ENCODE results near the gene TNNI3.

The TNNI3 gene

GRCh38 chr19:55179606-55180484 lies 22.3 kb upstream of the TNNI3 start, which contains the start of gene SYT5:
Gene SYT5 (minus strand): TSS chr19:55180289. CDS start chr19:55179041, 1,248 bp downstream.
- CTCF ChIA-PET: interaction anchor here (1.7 kb wide), 1 partner anchor 20 kb away, joined by 5 read pairs; no protein-coding TSS in a partner anchor
- DNase-seq (ENCODE audit: low spot score): peak; percentile 75
- POLR2A ChIA-PET (ENCODE audit: low non-redundant PET): interaction anchor here (1.3 kb wide), 1 partner anchor 10 kb away, joined by 4 read pairs; no protein-coding TSS in a partner anchor
- TF ChIP-seq CTCF (conservative IDR thresholded peaks at IDR 0.05; ENCODE audit: low read depth): no peak
- no peak within 1 kb of the TSS; the same call in 1 of the 2 replicates for H3K27ac ChIP-seq

GRCh38 chr19:55178781-55179599 lies 21.5 kb upstream of the TNNI3 start:
- TF ChIP-seq CTCF (conservative IDR thresholded peaks at IDR 0.05; ENCODE audit: low read depth): no peak
- ChIA-PET CTCF (interaction anchor here (1.7 kb wide), 1 partner anchor 19 kb away, joined by 5 read pairs; no protein-coding TSS in a partner anchor), POLR2A (ENCODE audit: low non-redundant PET) (interaction anchor here (1.3 kb wide), 1 partner anchor 10 kb away, joined by 4 read pairs; no protein-coding TSS in a partner anchor)
- no peak overlapping the region; the same call in 1 of the 2 replicates for H3K27ac ChIP-seq
- DNase-seq (ENCODE audit: low spot score): peak; percentile 69

- POLR2A ChIA-PET (ENCODE audit: low non-redundant PET): interaction anchor here (0.5 kb wide), 1 partner anchor 267 kb away, joined by 3 read pairs; no protein-coding TSS in a partner anchor
- TF ChIP-seq CTCF (conservative IDR thresholded peaks at IDR 0.05; ENCODE audit: low read depth): no peak
- CTCF ChIA-PET: interaction anchor here (0.7 to 1.7 kb wide), 3 partner anchors 10 to 35 kb away, joined by 3 to 6 read pairs (median 5); partner anchors contain the start of gene DNAAF3
- DNase-seq (ENCODE audit: low spot score): no peak
- peak overlapping the region; percentile 98 for H3K27ac ChIP-seq
Measured at GRCh38 chr19:55176076-55176475, 18.5 kb upstream of the TNNI3 start.

- ChIA-PET POLR2A (ENCODE audit: low non-redundant PET) (interaction anchor here (0.5 kb wide), 1 partner anchor 266 kb away, joined by 3 read pairs; no protein-coding TSS in a partner anchor), CTCF (interaction anchor here (0.7 to 1.7 kb wide), 4 partner anchors 9 to 34 kb away, joined by 3 to 6 read pairs (median 4); partner anchors contain the start of gene DNAAF3)
- no peak for DNase-seq (ENCODE audit: low spot score)
- peak overlapping the region; percentile 98 for H3K27ac ChIP-seq
- no peak for TF ChIP-seq CTCF (conservative IDR thresholded peaks at IDR 0.05; ENCODE audit: low read depth)
Measured at GRCh38 chr19:55175117-55175867, 17.8 kb upstream of the TNNI3 start.

DNA sequence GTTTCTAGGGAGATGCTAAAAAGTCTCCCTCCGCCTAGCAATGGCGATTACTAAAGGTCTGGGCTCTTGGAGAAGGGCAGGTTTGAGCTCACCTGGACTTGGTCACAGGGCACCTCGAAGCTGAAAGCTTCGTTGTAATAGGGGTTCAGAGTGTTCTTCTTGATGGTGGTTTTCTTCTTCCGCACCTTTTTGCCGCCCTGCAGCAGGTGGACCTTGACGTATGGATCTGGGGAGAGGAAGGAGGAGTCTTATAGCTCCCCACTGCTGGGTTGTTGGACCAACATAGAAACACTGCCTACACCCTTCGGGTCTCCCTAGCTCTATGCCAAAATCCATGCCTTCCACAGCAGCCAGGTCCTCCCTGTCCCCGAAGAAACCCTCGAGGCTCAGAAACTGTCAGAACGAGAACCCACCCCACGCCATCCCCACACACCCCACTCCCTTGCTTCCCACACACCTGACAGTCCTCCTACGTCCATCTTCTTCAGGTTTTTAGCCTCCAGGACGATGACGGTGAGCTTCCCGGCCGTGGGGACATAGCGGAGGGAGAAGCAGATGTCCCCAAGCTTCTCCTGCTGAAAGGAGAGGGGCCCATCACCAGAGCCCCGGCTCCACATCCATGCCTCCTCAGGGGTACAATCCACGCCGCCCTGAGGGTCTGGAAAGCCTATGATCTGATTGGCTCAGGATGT lies 17.0 kb upstream of the TNNI3 start:
- no peak for TF ChIP-seq CTCF (conservative IDR thresholded peaks at IDR 0.05; ENCODE audit: low read depth)
- H3K27ac ChIP-seq: peak overlapping the region; percentile 98
- POLR2A ChIA-PET (ENCODE audit: low non-redundant PET): no interaction called here
- CTCF ChIA-PET: interaction anchor here (1.0 to 1.7 kb wide), 2 partner anchors 8 to 14 kb away, joined by 3 to 6 read pairs; partner anchors contain the start of gene DNAAF3
- DNase-seq (ENCODE audit: low spot score): no peak

Data from RWPE1 (cell line).